Trophoblast cell (in vitro differentiated cells and primary cell): ENCODE results near the gene TRIM65.

Experiments used
- DNase-seq, 2 donors: peaks; one replicate each; pipeline ENCODE4 v3.0.0-alpha.2; 2016
- H2AFZ ChIP-seq: 2 replicates; pipeline ENCODE4 v1.6.1; 2013; ENCODE audit warnings: low read length, moderate library complexity, mild to moderate bottlenecking; ENCODE audit not compliant: insufficient read depth, poor library complexity
- H2AK5ac ChIP-seq: 2 replicates; pipeline ENCODE4 v1.6.1; 2013; ENCODE audit warnings: mild to moderate bottlenecking, low read length
- H2BK120ac ChIP-seq: 2 replicates; pipeline ENCODE4 v1.6.1; 2013; ENCODE audit warnings: low read length, mild to moderate bottlenecking, moderate library complexity; ENCODE audit not compliant: insufficient read depth, poor library complexity
- H2BK12ac ChIP-seq: 2 replicates; pipeline ENCODE4 v1.6.1; 2013; ENCODE audit warnings: mild to moderate bottlenecking, low read length, moderate library complexity
- H2BK5ac ChIP-seq: 2 replicates; pipeline ENCODE4 v1.6.1; 2013; ENCODE audit warnings: low read length, low read depth, moderate library complexity, mild to moderate bottlenecking; ENCODE audit not compliant: poor library complexity
- H3K14ac ChIP-seq: 2 replicates; pipeline ENCODE4 v1.6.1; 2013; ENCODE audit warnings: mild to moderate bottlenecking, low read length
- H3K18ac ChIP-seq: 2 replicates; pipeline ENCODE4 v1.6.1; 2013; ENCODE audit warnings: mild to moderate bottlenecking, low read length
- H3K23ac ChIP-seq: 2 replicates; pipeline ENCODE4 v1.6.1; 2013; ENCODE audit warnings: low read length
- H3K27ac ChIP-seq: 2 replicates; pipeline ENCODE4 v1.5.1; 2013; ENCODE audit warnings: low read depth, mild to moderate bottlenecking, inconsistent platforms, low read length, moderate library complexity
- H3K27me3 ChIP-seq: 2 replicates; pipeline ENCODE4 v1.6.1; 2013; ENCODE audit warnings: inconsistent platforms, mild to moderate bottlenecking, low read length, moderate library complexity; ENCODE audit not compliant: insufficient read depth
- H3K36me3 ChIP-seq, 2 experiments: 1 replicate in 1 of 2; 2 replicates in 1 of 2; pipeline ENCODE4 v1.6.1; 2013; ENCODE audit warnings: low read length in 2 of 2, mild to moderate bottlenecking in 2 of 2, moderate library complexity in 1 of 2; ENCODE audit not compliant: insufficient read depth in 2 of 2, control insufficient read depth in 1 of 2
- H3K4ac ChIP-seq: 2 replicates; pipeline ENCODE4 v1.6.1; 2013; ENCODE audit warnings: low read depth, mild to moderate bottlenecking, low read length, moderate library complexity
- H3K4me1 ChIP-seq, 2 experiments: 1 replicate in 1 of 2; 2 replicates in 1 of 2; pipeline ENCODE4 v1.6.1; 2013; ENCODE audit warnings: low read length in 2 of 2, mild to moderate bottlenecking in 2 of 2, moderate library complexity in 1 of 2; ENCODE audit not compliant: insufficient read depth in 2 of 2, control insufficient read depth in 1 of 2
- H3K4me2 ChIP-seq: 2 replicates; pipeline ENCODE4 v1.6.1; 2013; ENCODE audit warnings: inconsistent platforms, mild to moderate bottlenecking, low read length, moderate library complexity
- H3K4me3 ChIP-seq: 2 replicates; pipeline ENCODE4 v1.5.1; 2013; ENCODE audit warnings: mild to moderate bottlenecking, low read depth, low read length, inconsistent platforms
- H3K79me1 ChIP-seq: one replicate; pipeline ENCODE4 v1.6.1; 2013; ENCODE audit warnings: low read length
- H3K79me2 ChIP-seq: 2 replicates; pipeline ENCODE4 v1.6.1; 2013; ENCODE audit warnings: low read length, mild to moderate bottlenecking; ENCODE audit not compliant: control insufficient read depth, insufficient read depth, poor library complexity
- H3K9ac ChIP-seq: 2 replicates; pipeline ENCODE4 v1.6.1; 2013; ENCODE audit warnings: mild to moderate bottlenecking, low read length
- H3K9me3 ChIP-seq: 2 replicates; pipeline ENCODE4 v1.6.1; 2013; ENCODE audit warnings: low read depth, mild to moderate bottlenecking, control low read depth, inconsistent platforms, low read length; ENCODE audit not compliant: insufficient read depth
- H4K12ac ChIP-seq: 2 replicates; pipeline ENCODE4 v1.6.1; 2013; ENCODE audit warnings: low read depth, mild to moderate bottlenecking, low read length, moderate library complexity
- H4K8ac ChIP-seq: 2 replicates; pipeline ENCODE4 v1.6.1; 2013; ENCODE audit warnings: low read depth, mild to moderate bottlenecking, low read length, moderate library complexity
- H4K91ac ChIP-seq: one replicate; pipeline ENCODE4 v1.6.1; 2013; ENCODE audit warnings: low read depth, mild to moderate bottlenecking, low read length, moderate library complexity
- WGBS: extraction: QIAGEN DNeasy Blood & Tissue Kit; methylation state at CpG from one replicate; pipeline ENCODE4 v1.1.7; 2013; ENCODE audit warnings: missing lambda C conversion rate; ENCODE audit not compliant: insufficient read length, insufficient coverage; ENCODE audit errors: extremely low coverage; 5-methylcytosine and 5-hydroxymethylcytosine counted together

Gene TRIM65

DNA sequence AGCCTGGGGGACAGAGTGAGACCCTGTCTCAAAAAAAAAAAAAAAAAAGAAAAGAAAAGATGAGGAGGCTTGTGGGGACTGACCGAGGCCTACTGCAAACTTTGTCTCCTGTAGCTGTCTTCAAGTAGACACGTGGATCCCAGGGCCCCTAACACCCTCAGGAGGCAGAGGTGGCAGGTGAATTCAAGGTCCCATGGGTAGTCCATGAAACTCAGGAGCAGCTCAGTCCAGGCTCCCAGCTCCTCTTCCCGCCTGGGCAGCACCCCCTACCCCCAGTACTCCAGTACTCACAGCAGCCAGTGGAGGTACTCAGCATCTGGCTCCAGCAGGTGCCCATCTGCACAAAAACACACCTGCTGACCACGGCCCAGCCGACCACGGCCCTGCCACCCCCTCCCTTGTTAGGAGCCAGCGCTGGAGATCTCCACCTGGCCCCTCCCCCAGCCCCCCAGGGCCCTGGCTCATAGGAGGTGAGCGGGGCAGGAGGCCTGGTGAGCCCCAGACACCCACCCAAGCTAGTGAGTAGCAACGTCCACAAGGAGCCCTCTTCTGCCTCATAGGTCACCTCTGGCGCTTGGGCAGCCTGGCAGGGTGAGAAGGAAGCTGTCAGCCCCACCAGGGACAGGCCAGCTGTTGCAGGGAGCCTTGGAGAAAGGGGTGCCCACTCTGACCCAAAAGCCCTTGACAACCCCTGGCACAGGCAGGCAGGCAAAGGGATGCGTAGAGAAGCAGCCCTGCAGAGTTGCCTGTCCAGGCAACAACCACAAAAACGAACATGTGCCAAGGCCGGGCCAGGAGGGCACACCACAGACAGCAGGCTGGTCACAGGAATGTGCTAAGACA lies 4.2 kb upstream of the TRIM65 start:
- H2BK12ac ChIP-seq, result no peak overlapping the region
- H2BK5ac ChIP-seq, result no peak overlapping the region
- no CpG with 5 or more reads among the region's 13 CpGs for WGBS
- no peak overlapping the region for H3K23ac ChIP-seq
- no peak overlapping the region for H3K4ac ChIP-seq
- H2AFZ ChIP-seq, result no peak overlapping the region
- H4K8ac ChIP-seq, result no peak overlapping the region
- no peak overlapping the region for H4K91ac ChIP-seq
- H3K14ac ChIP-seq, result no peak overlapping the region
- H4K12ac ChIP-seq, result no peak overlapping the region
- H2BK120ac ChIP-seq, result no peak overlapping the region
- H3K4me2 ChIP-seq, result no peak overlapping the region
- H3K18ac ChIP-seq, result no peak overlapping the region
- no peaks in the 10 kb centered on the region for H3K27me3 ChIP-seq
- no peak overlapping the region for H3K27ac ChIP-seq
- no peak overlapping the region for H3K4me3 ChIP-seq
- H3K9ac ChIP-seq, result no peak overlapping the region
- H3K9me3 ChIP-seq, result no peaks in the 10 kb centered on the region
- peaks cover 12% of the 10 kb centered on the region for H3K79me1 ChIP-seq
- no peak overlapping the region for H2AK5ac ChIP-seq
- H3K4me1 ChIP-seq, result peaks cover 3 to 6% of the 10 kb centered on the region in 2 experiments
- peaks cover 10% of the 10 kb centered on the region for H3K79me2 ChIP-seq
- DNase-seq, result no peak
- peaks cover 38 to 50% of the 10 kb centered on the region in 2 experiments for H3K36me3 ChIP-seq

DNA sequence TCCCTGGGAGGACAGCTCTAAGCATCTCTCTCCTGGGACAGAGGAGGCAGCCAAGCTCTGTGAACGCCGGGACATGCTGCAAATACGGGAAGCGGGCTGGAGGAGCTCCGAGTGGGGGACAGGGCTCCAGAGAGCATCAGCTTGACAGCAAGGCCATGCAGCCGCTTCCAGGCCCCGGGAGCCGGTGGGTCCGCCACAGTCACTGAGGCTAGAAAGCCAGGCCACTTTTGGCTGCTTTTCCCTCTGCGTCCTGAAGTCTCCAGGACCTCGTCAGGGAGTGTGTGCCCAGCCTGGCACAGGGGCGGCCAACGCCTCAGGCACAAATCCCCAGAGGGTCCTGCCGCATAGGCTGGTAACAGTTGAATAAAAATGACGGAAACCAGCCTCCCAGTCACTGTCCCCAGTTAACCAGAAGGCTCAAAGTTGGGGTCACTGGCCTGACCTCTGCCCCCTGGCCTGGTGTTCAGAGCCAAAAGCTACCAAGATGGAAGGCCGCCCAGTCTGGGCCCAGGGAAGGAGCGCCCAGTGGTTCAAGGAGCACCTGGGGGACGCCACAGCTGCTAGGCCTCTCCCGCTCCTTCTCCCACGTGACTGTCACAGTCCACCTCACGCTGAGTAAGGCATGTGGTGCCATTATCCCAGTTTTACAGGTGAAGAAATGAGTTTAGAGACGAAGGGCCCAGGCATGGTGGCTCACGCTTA lies 3.2 kb upstream of the TRIM65 start:
- Histone ChIP-seq H3K4me3 (no peak overlapping the region), H3K4me2 (no peak overlapping the region), H4K91ac (no peak overlapping the region), H3K79me1 (peaks cover 8% of the 10 kb centered on the region), H3K27me3 (no peaks in the 10 kb centered on the region), H3K18ac (no peak overlapping the region), H3K4ac (no peak overlapping the region), H2AK5ac (no peak overlapping the region), H3K4me1 (peaks cover 9 to 11% of the 10 kb centered on the region in 2 experiments), H3K27ac (no peak overlapping the region), H3K9me3 (no peaks in the 10 kb centered on the region), H4K8ac (no peak overlapping the region), H3K9ac (no peak overlapping the region), H2BK12ac (no peak overlapping the region), H2BK120ac (no peak overlapping the region), H3K36me3 (peaks cover 38 to 50% of the 10 kb centered on the region in 2 experiments), H3K14ac (no peak overlapping the region), H3K23ac (no peak overlapping the region), H2AFZ (no peak overlapping the region), H2BK5ac (no peak overlapping the region), H4K12ac (no peak overlapping the region), H3K79me2 (peaks cover 13% of the 10 kb centered on the region)
- no peak for DNase-seq
- WGBS, result no CpG with 5 or more reads among the region's 23 CpGs

DNA sequence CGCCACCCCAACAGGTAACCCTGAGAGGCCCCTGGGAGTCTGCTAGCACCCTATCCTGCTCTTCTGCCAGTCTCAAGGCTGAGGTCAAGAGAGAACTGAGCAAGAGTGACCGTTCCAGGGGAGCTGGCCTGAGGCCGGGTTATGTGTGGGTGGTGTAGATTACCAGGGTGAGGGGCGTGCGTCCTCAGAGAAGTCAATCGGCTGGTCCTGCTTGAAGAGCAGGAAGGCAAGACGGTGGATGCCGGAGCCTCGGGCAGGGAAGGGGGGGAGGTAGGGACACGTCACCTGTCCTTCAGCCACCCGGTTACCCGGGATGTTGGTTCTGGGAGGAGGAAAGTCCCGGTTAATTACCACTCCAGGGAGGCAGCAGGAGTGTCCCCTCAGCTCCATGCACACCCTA lies 2.6 kb upstream of the TRIM65 start:
- Histone ChIP-seq H3K4me2 (no peak overlapping the region), H4K12ac (no peak overlapping the region), H2AFZ (no peak overlapping the region), H3K14ac (no peak overlapping the region), H4K8ac (no peak overlapping the region), H3K36me3 (peaks cover 38 to 50% of the 10 kb centered on the region in 2 experiments), H2BK120ac (no peak overlapping the region), H3K27ac (no peak overlapping the region), H3K18ac (no peak overlapping the region), H2BK5ac (no peak overlapping the region), H3K23ac (no peak overlapping the region), H3K4ac (no peak overlapping the region), H2BK12ac (no peak overlapping the region), H3K4me3 (no peak overlapping the region), H2AK5ac (no peak overlapping the region), H3K27me3 (no peaks in the 10 kb centered on the region), H3K9me3 (no peaks in the 10 kb centered on the region), H3K4me1 (peaks cover 9 to 11% of the 10 kb centered on the region in 2 experiments), H3K79me1 (peaks cover 7% of the 10 kb centered on the region), H3K9ac (no peak overlapping the region), H3K79me2 (peaks cover 11% of the 10 kb centered on the region), H4K91ac (no peak overlapping the region)
- WGBS, result no CpG with 5 or more reads among the region's 13 CpGs
- no peak for DNase-seq

DNA sequence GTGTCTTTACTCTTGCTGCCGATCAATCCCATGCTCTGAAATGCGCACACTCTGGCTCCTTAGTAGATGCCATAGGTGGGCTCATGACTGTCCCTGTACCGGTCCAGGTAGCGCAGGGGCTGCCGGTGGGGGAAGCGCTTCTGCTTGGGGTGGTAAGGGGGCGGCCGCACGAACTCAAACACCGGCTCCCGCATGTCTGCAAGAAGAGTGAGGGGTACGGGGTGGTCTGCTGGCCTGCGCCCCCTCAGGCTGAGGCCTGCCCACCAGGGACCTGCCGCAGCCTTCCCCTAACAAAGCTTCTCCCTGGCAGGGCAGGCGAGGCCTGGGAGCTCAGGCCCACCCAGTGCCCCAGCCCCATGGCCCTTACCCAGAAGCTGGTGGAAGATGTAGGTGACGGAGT lies 2.0 kb upstream of the TRIM65 start:
- H3K79me1 ChIP-seq, result peaks cover 5% of the 10 kb centered on the region
- H3K4me2 ChIP-seq, result no peak overlapping the region
- H3K27me3 ChIP-seq, result no peaks in the 10 kb centered on the region
- no peak overlapping the region for H2BK5ac ChIP-seq
- H3K9ac ChIP-seq, result no peak overlapping the region
- H3K4me3 ChIP-seq, result no peak overlapping the region
- no peak overlapping the region for H4K12ac ChIP-seq
- no peak overlapping the region for H3K14ac ChIP-seq
- H4K8ac ChIP-seq, result no peak overlapping the region
- no peak overlapping the region for H2BK120ac ChIP-seq
- H3K27ac ChIP-seq, result no peak overlapping the region
- peaks cover 6 to 8% of the 10 kb centered on the region in 2 experiments for H3K4me1 ChIP-seq
- H2BK12ac ChIP-seq, result no peak overlapping the region
- peaks cover 38 to 50% of the 10 kb centered on the region in 2 experiments for H3K36me3 ChIP-seq
- DNase-seq, result no peak
- no peaks in the 10 kb centered on the region for H3K9me3 ChIP-seq
- no peak overlapping the region for H2AFZ ChIP-seq
- no CpG with 5 or more reads among the region's 16 CpGs for WGBS
- H3K23ac ChIP-seq, result no peak overlapping the region
- no peak overlapping the region for H4K91ac ChIP-seq
- no peak overlapping the region for H2AK5ac ChIP-seq
- peaks cover 7% of the 10 kb centered on the region for H3K79me2 ChIP-seq
- no peak overlapping the region for H3K18ac ChIP-seq
- H3K4ac ChIP-seq, result no peak overlapping the region
